ENCODE results near the gene HOXB9. TPM values are rescaled to one million over a fixed set of nuclear protein-coding genes. Genes with fewer than 3 reads are reported as not detected.
A peak's percentile ranks its signal among the peaks of the same experiment; 100 is the strongest.

HOXB9 gene
- total and polyA plus RNA-seq, 2 of the 13 experiments (the other 11 are each of a cell fraction or from before 2014, with no cell fraction given) = not detected

- TF ChIP-seq ETV5 (CRISPR knock-in tag; IDR thresholded peaks at IDR 0.05; ENCODE audit: borderline replicate concordance) (peak; percentile 44; the same call in 1 of the 2 replicates), ZNF530 (CRISPR knock-in tag; IDR thresholded peaks at IDR 0.05; ENCODE audit: low read depth) (no peak), ZSCAN25 (CRISPR knock-in tag; IDR thresholded peaks at IDR 0.05) (no peak), TFDP2 (CRISPR knock-in tag; IDR thresholded peaks at IDR 0.05) (no peak), ZNF501 (CRISPR knock-in tag; IDR thresholded peaks at IDR 0.05) (peak; percentile 76; the same call in 1 of the 2 replicates), ZSCAN20 (CRISPR knock-in tag; IDR thresholded peaks at IDR 0.05; ENCODE audit: borderline replicate concordance) (no peak), CBX5 (CRISPR knock-in tag; IDR thresholded peaks at IDR 0.05; ENCODE audit: borderline replicate concordance) (no peak), PAX8 (CRISPR knock-in tag; IDR thresholded peaks at IDR 0.05; ENCODE audit: borderline replicate concordance) (no peak), DNMT3B (CRISPR knock-in tag; conservative IDR thresholded peaks at IDR 0.05) (no peak), PPARG (CRISPR knock-in tag; conservative IDR thresholded peaks at IDR 0.05) (0 out of 2 replicates have a peak, but pooled peaks have one; percentile 45), ZBTB33 (CRISPR knock-in tag; IDR thresholded peaks at IDR 0.05) (0 out of 2 replicates have a peak, but pooled peaks have one; percentile 37), CBFB (CRISPR knock-in tag; IDR thresholded peaks at IDR 0.05) (0 out of 2 replicates have a peak, but pooled peaks have one; percentile 32), HNRNPUL1 (IDR thresholded peaks at IDR 0.05; ENCODE audit: low read depth, low read length) (no peak), ZNF274 (CRISPR knock-in tag; IDR thresholded peaks at IDR 0.05) (no peak), MEIS1 (CRISPR knock-in tag; IDR thresholded peaks at IDR 0.05; ENCODE audit: borderline replicate concordance) (no peak), HMG20B (CRISPR knock-in tag; conservative IDR thresholded peaks at IDR 0.05) (no peak), HOMEZ (CRISPR knock-in tag; IDR thresholded peaks at IDR 0.05; ENCODE audit: low read depth) (0 out of 2 replicates have a peak, but pooled peaks have one; percentile 15), ETV6 (CRISPR knock-in tag; conservative IDR thresholded peaks at IDR 0.05) (no peak), ISL2 (CRISPR knock-in tag; IDR thresholded peaks at IDR 0.05) (0 out of 2 replicates have a peak, but pooled peaks have one; percentile 34)
- TF ChIP-seq, protein P1, sequence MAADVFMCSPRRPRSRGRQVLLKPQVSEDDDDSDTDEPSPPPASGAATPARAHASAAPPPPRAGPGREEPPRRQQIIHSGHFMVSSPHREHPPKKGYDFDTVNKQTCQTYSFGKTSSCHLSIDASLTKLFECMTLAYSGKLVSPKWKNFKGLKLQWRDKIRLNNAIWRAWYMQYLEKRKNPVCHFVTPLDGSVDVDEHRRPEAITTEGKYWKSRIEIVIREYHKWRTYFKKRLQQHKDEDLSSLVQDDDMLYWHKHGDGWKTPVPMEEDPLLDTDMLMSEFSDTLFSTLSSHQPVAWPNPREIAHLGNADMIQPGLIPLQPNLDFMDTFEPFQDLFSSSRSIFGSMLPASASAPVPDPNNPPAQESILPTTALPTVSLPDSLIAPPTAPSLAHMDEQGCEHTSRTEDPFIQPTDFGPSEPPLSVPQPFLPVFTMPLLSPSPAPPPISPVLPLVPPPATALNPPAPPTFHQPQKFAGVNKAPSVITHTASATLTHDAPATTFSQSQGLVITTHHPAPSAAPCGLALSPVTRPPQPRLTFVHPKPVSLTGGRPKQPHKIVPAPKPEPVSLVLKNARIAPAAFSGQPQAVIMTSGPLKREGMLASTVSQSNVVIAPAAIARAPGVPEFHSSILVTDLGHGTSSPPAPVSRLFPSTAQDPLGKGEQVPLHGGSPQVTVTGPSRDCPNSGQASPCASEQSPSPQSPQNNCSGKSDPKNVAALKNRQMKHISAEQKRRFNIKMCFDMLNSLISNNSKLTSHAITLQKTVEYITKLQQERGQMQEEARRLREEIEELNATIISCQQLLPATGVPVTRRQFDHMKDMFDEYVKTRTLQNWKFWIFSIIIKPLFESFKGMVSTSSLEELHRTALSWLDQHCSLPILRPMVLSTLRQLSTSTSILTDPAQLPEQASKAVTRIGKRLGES (CRISPR knock-in tag; IDR thresholded peaks at IDR 0.05; ENCODE audit: borderline replicate concordance) = no peak
- TF ChIP-seq, protein P2, sequence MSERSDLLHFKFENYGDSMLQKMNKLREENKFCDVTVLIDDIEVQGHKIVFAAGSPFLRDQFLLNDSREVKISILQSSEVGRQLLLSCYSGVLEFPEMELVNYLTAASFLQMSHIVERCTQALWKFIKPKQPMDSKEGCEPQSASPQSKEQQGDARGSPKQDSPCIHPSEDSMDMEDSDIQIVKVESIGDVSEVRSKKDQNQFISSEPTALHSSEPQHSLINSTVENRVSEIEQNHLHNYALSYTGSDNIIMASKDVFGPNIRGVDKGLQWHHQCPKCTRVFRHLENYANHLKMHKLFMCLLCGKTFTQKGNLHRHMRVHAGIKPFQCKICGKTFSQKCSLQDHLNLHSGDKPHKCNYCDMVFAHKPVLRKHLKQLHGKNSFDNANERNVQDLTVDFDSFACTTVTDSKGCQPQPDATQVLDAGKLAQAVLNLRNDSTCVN (CRISPR knock-in tag; IDR thresholded peaks at IDR 0.05; ENCODE audit: borderline replicate concordance) = 0 out of 2 replicates have a peak, but pooled peaks have one; percentile 26
Measured at GRCh38 chr17:48618256-48618896, 7.8 kb downstream of the HOXB9 start (continued).

Measured in HepG2 (cell line).